ENCODE measurements around the gene SLC22A12.

The SLC22A12 gene

DNA sequence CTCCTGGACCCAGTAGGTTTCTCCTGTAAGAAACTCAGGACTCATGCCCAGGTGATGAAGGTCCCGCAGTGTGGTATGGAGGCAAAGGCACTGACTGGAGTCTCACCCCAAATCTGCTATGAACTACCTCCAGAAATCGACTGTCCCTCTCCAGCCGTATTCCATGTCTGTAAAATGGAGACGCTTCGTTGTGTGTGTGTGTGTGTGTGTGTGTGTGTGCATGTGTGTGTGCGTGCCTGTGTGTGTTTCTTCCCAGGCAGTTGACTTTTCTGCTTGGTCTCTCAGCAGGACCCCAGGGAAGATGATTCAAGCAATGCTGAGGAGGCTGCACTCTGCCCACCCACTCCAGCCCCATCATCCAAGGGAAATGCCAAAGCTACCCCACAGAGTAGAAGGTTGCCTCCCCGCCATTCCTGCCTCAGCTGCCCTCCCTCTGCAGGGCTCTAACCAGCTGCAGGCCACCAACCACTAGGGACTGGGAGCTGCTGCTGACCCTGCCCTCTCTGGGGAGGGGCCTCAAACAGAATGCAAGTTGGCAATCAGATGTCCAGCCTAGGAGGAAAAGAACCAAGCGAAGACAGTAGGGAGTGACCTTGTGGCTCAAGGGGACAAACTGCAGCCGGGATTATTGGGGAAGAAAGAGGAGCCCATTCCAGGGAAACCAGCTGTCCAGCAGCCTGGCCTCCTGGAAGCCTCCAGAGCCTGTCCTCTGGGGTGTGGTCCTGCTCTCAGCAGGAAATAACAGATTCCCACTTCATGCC is 56.2 kb downstream of the SLC22A12 start:
- no peaks in the 10 kb centered on the region for H3K36me3 ChIP-seq
- no peaks in the 10 kb centered on the region for H3K27me3 ChIP-seq (ENCODE audit: insufficient read depth, low read depth, severe bottlenecking)

DNA sequence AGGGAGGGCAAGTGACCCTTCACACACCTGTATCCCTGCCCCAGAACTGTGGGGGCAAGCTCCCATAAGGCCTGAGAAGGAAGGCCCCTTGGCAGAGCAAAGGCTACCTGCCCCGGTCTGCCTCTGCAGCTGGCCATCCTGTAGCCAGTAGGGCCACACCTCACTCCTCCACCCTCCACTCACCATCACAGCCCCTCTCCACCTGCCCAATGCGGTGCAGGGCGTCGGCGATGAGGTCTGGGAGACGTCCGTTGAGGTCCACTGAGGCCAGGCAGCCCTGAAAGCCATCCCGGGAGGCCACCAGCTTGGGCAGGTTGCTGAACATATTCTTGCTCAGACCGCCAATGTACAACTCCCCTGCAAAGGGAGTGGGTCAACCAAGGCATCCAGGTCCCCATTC is 57.5 kb downstream of the SLC22A12 start:
- H3K36me3 ChIP-seq: no peaks in the 10 kb centered on the region
- no peak for DNase-seq
- TF ChIP-seq CTCF (IDR thresholded peaks at IDR 0.05; ENCODE audit: low read depth, low read length): no peak
- no peaks in the 10 kb centered on the region for H3K9me3 ChIP-seq (ENCODE audit: severe bottlenecking)
- no peak overlapping the region for H3K27ac ChIP-seq
- no peaks in the 10 kb centered on the region for H3K27me3 ChIP-seq (ENCODE audit: insufficient read depth, low read depth, severe bottlenecking)
- no peak overlapping the region for H3K4me3 ChIP-seq (ENCODE audit: low read depth, low read length)

More for the DNA sequence above, 56.2 kb downstream of the SLC22A12 start:
- no peak for DNase-seq
- H3K9me3 ChIP-seq (ENCODE audit: severe bottlenecking): no peaks in the 10 kb centered on the region
- TF ChIP-seq CTCF (IDR thresholded peaks at IDR 0.05; ENCODE audit: low read depth, low read length): no peak
- H3K4me3 ChIP-seq (ENCODE audit: low read depth, low read length): no peak overlapping the region
- no peak overlapping the region for H3K27ac ChIP-seq

GRCh38 chr11:64649291-64649697 is 58.3 kb downstream of the SLC22A12 start:
- Histone ChIP-seq H3K9me3 (ENCODE audit: severe bottlenecking) (no peaks in the 10 kb centered on the region), H3K27me3 (ENCODE audit: insufficient read depth, low read depth, severe bottlenecking) (no peaks in the 10 kb centered on the region), H3K36me3 (no peaks in the 10 kb centered on the region), H3K4me3 (ENCODE audit: low read depth, low read length) (no peak overlapping the region), H3K27ac (no peak overlapping the region)
- DNase-seq: peak; percentile 70
- TF ChIP-seq CTCF (IDR thresholded peaks at IDR 0.05; ENCODE audit: low read depth, low read length): peak; percentile 61

DNA sequence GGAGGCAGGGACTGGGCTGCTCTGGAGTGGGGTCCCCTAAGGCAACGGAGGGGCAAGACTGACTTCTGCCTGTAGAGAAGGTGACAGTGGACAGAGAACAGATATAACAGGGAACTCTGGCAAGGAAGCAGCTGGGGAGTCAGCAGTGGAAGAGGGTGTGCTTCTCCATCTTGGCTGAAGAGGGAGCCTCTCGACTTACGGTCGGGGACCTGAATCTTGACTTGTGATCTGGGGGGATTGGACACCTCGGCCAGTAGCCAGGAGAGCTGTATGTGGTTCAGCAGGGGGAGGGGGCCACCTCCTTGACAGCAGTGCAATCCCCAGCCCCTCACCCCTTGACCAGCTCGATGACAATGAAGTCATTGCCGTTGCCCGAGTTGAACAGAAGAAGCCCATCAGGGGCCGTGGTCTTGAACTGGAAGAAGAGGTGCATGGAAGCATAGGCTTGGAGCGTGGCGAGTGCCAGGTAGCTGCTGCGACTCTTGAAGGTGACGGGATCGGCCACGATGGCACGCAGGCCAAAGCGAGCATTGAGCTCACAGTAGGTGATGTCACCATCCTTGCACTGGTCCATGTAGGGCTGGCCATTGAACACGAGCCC is 60.0 kb downstream of the SLC22A12 start:
- Histone ChIP-seq H3K4me3 (ENCODE audit: low read depth, low read length) (no peak overlapping the region), H3K27me3 (ENCODE audit: insufficient read depth, low read depth, severe bottlenecking) (no peaks in the 10 kb centered on the region), H3K9me3 (ENCODE audit: severe bottlenecking) (no peaks in the 10 kb centered on the region), H3K36me3 (no peaks in the 10 kb centered on the region), H3K27ac (no peak overlapping the region)
- DNase-seq: peak; percentile 50
- peak; percentile 82 for TF ChIP-seq CTCF (IDR thresholded peaks at IDR 0.05; ENCODE audit: low read depth, low read length)

All from WERI-Rb-1 (cell line).